NCI-H1930 (cell line): ENCODE data around the gene MTHFSD.

Experiments
- DNase-seq, 2 experiments: peaks; one replicate each; lab custom pipeline; 2025; lab: John Stamatoyannopoulos, UW

MTHFSD gene

DNA sequence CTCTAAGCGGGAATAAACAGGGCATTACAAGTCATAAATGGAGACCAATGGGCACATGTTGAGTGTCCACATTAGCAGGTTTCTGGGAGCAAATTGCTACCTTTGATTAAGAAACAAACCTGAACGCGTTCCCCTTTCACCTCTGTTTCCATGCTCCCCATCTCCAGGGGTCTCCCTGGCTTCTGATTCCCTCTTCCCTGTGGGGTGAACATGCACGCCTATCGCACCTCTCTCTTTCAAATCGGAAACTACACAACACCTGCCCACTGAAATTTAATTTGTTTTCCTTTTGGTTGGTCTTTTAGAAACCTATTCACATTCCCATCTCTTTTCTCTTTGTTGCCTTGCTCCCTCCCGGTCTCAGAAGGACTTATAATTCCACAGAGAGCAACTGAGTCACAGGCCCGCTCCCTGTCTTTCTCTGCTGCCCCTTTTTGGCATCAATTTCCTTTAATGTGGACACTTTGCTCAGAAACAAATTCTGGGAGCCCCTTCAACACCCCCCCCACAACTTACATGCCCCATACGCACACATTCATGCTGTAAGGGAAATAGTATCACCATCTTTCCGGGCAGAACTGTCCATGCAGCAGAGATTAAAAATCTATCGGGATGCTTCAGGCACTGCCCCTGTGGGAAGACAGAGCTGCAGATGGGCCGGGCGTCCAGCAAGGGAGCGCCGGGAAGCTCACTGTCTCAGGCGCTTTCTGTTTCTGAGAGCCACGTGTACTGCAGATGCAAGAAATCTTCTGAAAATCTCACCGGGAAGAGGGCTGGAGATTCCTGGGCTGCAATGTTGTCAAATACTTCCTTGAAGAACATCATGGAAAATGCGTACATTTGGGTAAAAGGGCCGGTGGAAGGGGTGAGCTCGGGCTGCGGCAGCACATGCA, 51.9 kb downstream of the MTHFSD start:
- DNase-seq, result no peak

DNA sequence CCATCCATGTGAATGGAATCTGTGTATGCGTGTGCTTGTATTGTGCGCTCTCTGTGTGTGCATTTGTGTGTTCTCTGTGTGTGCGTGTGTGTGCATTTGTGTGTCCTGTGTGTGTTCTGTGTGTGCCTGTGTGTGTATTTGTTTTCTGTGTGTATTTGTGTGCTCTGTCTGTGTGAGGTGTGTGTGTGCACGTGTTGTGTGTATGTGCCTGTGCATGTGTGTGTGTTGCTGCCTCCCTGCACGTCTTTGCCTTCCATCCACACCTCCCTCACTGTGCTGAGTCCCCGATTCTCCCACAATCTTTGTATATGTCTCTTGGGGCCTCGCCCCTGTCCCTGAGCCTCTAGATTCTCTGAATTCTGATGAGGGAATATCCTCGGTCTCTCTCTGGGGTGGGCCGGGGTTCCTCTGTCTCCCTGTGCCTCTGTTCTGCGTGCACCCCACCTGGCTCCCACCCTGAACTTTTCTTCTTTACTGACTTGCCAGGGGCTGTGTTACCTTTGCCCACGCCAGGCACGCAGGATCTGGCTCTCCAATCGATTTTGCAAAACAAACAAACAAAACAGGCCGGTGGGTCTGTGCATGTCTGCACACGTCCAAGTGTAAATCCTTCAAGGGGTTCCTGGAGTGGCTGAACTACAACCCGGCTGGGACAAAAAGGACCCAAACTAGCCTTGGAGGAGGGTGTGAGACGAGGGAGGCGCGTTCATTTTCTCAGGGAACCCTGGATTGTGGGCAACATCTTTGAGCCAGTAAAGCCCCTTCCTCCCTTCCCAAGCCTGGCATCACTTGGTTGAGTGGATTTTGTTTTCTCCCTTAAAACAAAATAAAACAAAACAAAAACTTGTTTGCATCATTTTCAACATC, 52.8 kb downstream of the MTHFSD start:
- no peak for DNase-seq

DNA sequence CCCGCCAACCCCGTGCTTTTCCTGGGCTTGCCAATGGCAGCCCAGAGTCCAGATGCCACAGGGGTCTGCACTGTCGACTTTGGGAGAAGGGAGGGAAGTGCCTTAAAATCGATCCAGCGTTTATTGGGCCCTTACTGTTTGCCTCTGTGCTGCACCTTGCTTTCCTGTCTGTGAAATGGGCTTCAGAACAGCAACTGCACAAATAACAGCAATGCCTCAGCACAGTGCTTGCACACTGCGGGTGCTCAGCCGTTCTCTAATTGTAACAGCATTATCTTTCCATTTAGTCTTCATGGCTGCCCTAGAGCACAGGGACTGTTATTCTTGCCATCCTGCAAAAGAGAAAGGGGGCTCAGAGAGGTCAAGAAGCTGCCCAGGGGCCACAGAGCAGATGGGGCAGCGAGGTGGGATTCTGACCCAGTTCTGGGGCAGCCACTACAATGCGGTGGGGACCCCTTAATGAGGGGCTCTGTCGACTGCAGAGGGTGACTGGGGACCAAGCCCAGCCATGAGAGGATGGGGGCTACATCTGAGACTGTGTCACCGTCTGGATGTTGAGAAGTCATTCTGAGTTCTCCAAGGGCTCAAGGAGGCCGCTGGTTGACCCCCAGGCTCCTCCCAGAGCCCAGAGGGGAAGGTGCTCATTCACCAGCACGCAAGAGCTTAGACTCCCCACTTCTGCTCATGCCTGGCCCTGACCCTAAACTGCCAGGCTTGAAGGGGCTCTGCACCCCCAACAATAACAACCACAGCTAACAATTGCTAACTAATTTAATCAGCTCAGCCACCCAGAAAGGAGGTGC, 54.1 kb downstream of the MTHFSD start:
- DNase-seq, result no peak

DNA sequence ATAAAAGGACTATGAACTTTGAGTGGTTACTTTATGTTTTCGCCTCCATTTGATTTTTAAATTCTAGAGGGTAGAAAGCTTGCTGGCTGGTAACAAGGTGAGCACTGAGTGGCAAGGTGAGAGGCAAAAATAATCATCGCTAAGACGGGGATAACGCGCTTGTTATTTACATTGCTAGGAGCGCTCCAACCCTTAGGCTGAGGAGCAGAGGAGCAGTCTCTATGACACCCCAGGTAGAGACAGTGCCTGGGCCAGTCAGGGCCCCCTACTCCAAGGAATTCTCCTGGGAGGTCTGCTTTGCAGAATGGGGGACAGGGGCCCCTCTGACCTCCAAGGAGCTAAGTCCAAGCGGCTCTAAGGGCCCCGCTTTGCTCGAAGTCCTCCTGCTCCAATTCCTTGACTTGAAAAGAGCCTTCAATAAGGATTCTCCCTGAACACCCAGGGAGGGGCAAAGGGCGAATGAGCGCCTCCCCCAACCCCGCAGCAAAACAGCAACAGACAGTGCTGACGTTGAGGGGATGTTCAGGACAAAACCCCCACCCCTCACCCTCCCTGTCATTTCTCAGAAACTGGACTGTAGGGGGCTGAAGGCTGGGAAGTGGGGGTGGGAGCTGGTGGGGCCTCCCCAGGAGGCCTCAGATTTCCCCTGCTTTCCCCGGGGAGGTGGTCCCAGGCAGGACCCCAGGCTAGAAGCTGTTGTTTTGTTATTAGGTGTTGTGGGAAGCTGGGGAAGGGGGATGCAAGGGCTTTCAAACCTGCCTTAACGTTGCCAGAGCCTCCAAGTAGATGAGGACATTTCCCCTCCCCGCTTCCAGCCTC, 54.9 kb downstream of the MTHFSD start:
- DNase-seq, result no peak

DNA sequence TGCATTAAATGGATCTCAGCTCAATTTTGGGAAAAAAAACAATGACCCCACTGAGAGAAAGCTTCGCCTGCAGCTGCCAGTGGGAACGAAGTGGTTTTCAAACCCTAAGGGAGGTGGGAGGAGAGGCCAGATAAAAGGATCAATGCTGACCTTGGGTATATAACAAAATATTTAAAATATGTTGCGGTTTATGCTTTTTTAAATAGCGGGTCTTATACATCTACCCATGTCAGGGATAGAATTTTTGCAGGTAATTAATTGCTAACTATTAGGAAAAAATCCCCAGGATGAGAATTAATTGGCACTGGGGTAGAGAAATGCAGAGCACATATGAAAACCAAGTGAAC, 55.6 kb downstream of the MTHFSD start:
- no peak for DNase-seq

DNA sequence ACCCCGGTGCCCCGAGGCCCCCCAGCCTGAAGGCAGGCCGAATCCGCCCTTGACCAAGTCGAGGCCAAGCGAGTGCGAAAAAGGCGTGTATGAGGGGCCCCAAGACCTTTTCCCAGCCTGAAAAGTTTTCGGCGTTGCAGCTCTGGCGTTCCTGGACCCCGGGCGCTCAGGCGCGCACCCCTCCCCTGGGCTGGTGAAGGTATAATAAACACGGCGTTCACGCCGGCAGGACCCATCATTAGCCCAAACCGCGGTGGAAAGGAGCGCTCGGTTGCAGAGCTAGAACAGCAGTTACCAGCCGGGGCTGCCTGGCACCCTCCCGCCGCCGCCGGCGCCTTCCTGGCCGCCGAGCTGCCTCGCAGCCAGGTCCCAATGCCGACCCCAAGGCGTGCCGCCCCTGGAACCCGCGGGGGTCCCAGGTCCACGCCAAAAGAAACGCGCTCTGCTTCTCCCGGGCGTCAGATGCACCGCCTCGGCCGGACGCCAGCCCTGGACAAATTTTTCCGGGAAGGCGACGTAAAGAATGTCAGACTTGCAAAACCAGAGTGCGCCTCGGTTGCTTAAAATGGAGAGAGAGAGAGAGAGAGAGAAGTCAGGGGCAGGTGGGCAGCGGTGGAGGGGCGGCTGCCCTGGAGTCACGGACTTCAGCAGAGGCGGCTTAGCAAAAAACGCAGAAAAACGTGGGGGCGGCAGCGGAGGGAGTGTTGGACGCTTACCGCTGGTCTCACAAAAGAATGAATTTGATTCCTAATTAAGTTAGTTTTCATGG, 56.2 kb downstream of the MTHFSD start:
- DNase-seq, result no peak

DNA sequence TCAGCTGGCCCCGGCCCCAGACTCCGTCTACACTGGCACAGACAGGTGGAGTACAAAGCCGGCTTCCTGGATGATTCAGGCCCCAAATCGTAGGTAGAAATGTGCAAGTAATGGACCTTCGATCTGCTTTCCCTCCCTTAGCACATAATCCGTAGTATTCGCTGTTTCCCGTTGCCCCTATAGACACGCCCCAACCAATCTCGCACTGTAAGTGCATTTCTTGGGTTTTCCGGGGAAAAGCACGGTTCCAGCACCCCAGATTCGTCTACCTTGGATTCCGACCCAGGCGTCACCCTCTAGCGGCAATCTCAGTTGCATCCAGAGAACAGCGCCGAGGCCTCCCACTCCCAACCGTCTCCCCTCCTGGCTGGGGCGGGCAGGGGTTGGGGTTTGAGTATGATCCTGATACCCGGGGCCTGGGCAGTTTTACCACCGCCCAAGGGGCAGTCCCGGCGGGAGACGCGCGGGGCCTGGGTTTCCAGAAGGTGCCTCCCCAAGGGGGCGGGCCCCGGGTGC, 56.8 kb downstream of the MTHFSD start:
- no peak for DNase-seq

DNA sequence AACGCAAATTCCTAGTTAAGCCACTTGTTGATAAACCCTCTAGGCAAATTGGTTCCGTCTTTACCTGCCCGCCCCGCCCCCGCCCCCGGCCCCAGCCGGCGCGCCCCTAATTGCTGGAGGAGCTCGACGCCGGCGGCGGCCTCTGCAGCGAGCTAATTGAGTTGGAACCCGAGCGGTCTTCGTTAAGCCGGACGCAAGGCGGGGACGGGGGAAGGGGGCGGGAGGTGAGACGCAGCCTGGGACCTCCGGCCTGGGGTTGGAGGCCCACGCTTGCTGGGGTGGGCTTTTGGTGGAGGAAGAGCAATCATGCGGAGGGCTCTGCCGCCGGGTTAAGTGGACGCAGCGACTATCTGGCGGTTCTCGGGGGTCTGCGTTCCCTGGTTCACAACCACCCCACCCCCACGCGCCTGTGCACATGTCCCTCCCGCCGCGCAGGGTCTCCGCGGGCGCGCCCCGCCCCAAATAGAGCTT, 57.4 kb downstream of the MTHFSD start:
- DNase-seq, result no peak

DNA sequence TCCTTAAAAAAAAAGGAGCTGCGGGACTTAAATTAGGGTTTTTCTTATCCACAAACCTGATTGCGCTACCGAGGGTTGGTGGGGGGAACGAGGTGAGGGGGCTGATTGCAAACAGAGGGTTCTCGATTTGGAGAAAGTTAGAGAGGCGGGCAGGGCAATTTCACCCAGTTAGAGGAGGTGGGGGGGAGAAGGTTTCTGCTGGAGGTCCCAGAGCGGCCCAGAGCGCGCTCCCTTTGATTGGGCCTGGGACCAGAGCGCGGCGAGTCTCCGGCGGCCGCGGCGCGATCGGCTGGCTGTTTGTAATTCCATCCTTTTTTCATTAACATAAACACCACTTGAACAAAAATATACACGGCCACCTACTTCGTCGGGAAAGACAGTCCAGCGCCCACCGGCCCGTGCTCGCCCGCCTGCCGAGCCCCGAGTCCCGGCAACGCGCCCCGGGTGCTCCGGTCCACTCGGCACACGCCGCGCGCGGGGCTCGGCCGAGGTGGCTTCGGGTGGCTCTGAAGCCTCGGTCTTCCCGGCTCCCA, 58.0 kb downstream of the MTHFSD start:
- no peak for DNase-seq

DNA sequence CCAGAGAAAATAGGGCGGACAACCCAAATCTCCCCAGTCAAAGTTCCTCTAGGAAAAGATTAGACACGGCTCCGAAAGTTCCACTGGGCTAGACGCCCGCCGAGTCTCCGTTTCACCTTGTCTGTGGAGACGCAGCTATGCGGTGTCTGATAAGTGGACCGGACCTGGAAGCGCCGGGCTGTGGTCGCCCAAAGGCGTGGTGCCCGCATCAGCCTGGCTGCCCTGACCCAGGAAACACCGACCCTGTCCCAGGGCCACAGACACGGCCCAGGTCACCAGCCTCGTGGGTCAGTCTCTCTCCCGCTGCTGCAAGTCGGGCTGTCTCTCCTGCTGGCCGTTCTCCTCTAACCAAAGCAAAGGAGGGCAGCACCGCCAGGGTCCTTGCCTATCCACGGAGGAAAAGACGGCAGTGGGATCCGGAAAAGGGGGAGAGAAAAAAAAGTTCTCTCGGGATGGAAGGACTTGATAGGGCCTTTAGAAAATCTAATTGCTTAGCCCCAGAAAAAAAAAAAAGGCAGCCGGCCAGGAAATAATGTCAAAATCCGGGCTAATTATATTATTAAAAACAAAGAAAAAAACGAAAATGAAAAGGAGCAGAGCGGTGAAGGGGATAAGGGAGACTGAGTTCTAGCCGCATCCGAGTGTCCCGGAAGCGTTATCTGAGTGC, 58.6 kb downstream of the MTHFSD start:
- no peak for DNase-seq

DNA sequence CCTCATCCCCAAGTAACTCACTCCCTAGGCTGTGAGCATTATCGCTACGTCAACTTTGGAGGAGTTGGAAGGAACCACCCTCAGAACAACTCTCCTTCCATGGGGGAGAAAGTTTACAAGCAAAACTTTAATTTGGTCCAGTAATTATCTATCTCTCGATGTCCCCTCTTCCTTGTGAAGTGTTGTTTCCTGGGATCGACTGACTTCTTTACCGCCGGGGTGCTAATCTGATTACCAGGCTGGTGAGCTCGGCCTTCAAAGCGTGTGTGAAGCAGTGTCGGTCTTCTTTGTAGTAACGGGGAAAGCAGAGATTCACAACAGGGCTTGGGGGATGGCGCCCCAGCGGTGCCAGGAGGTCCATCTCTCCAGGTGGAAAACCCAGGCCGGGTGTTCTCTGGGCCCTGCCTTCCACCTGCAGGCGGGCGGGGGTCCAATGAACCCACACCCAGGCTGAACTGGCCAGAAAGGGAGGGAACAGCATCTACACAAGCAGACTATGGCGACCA, 59.2 kb downstream of the MTHFSD start:
- DNase-seq, result no peak

DNA sequence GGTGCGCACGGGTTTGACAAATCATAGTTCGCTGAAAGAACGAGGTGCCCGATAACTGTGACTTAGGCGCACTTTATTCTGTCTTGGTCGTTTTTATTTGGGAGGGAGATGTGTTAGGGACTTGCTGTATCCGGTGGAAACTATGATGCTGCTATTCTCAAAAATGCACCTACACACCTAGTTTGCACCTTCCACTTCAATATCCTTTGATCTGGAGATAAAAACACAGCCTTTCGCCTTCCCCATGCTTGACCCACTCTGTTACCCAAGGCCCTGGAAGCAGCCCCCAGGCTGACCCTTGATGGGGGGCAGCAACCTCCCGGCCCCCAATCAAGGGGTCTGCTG, 59.7 kb downstream of the MTHFSD start:
- no peak for DNase-seq

DNA sequence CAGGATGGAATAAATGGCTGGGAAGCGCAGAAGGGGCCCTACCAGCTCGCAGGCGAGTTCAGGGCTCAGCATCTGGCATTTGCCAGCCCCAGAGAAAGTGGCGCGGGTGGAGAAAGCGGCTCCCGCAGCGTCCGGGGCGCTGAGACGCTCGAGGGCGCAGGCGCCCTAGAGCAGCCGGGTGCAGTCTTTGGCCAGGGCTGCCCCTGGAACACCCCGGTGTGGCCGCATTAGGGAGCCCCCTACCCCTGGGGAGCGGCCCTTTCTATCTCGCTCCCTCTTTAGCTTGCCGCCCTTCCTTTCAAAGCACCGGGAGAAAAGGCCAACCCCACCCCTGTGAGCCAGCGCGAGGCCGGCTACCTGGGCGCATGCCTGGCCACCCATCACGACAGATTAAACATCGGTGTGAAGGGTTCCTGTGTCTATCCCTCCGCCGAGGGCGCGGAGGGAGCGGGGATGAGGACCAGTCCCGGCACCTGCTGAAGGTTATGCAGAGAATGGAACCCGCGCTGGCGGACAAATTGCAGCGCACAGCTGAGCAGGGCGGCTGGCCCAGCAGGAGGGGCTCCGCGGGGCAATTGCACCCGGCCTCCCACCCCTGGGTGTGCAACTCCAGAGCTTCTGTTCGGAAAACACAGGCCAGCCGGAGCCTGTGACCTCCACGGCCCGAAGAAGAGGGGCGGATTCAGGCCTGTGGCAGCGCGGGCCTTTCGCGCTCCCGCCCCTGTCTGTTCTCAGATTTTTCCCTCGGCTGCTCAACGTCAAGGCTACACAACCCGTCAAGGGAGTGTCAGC, 60.3 kb downstream of the MTHFSD start:
- DNase-seq, result no peak

DNA sequence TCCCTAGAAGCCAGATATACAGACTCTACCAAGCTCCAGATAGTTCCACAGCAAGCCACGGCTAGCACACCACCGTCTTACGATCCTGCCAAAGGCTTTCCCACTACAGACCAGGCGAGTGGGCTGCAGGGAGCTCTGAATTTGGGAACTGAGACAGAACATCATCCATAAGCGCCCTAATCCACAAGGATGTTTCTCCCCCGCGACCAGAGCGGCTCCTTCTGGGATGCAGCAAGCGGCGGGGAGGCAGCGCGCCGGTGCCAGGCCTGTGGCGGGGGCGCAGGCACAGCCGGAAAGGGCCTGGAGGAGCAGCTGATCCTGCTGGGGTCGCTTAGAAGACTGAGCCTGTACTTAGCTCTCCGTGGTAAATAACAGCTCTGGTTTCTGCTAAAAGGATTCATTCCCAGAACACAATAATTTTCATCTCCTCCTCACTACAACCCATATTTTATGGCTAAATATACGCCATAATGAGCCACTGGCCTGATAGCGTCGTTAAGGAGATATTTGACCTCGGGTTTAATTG, 60.9 kb downstream of the MTHFSD start:
- DNase-seq, result no peak

DNA sequence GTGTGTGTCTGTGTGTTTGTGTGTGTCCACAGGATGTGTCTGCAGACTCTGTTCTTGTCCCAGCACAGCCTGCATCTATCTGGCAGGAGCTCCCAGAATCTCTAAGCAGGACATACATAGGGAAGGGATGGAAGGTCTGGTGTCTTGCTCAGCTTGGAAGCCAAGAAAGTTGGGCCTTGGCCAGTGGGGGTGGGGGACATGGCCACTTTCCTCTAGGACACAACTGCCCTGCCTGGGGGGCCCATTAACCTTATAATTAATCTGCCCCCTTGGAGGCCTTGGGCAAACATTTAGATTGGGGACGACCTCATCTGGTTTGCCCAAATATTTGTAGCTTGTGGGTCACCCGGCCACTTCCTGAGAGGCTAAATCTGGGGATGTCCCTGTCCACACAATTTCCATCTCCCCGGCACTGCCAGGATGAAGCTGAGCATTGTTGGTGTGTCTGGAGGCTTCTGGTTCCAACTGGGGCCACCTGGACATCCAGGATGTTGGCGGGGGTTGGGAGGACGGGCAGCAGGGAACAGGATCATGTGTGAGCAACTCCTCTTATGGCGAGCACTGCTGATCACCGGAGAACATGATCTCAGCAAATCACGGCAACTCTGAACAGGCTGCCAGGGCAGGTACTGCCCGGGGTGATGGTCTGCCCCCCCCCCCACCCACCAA, 61.9 kb downstream of the MTHFSD start:
- no peak for DNase-seq

DNA sequence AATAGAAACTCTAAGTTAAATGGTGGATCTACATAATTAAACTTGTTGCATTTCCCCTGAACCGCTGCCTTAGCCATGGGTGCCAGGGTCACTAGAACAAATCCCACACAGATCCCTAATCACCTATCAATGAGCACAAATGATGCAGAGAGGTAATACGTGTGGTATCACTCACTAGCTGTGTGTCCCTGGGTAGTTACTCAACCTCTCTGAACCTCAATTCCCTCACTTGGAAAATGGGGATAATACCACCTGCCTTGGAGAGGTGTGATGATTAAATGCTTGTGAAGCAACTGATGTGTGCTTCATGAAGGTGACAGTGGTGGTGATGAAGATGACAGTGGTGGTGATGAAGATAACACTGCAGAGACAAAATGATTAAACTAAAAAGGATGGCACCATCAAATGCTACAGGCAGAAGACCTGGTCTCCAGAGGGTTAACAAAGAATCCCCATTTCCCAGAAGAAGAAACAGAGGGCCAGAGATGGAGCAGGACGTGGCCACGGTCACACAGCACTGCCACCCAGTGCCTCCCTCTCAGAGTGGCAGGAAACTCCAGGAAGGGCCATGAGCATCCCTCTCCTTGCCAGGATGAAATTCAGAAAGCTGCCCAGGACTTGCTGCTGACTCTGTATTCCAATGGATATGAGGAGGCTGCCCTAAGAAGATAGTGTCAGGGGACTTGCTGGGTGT, 62.6 kb downstream of the MTHFSD start:
- no peak for DNase-seq

DNA sequence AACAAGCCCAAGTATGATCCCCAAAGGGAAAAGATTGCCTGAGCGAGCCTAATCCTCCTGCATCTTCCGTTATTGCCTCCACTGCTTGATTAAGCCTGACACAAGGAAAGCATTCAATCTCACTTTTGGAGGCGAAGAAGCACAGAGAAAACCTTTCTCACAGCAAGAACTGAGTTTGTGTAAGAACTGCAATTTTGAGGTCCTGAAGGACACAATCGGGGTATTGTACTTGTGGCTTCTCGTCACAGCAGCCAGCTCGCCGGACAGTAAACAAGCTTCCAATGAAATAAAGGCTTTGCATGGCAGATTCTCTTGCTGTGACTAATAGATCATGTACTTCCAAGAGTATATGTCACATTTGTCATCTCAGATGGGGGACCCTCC, 63.4 kb downstream of the MTHFSD start:
- DNase-seq, result no peak
